Measurements from ENCODE around the gene PCDHGA8.
"Not testable (repeated sequence)": the region's sequence is repeated elsewhere in the genome, so short reads cannot be mapped to it uniquely, and the experiment has no call there.

PCDHGA8 gene

DNA sequence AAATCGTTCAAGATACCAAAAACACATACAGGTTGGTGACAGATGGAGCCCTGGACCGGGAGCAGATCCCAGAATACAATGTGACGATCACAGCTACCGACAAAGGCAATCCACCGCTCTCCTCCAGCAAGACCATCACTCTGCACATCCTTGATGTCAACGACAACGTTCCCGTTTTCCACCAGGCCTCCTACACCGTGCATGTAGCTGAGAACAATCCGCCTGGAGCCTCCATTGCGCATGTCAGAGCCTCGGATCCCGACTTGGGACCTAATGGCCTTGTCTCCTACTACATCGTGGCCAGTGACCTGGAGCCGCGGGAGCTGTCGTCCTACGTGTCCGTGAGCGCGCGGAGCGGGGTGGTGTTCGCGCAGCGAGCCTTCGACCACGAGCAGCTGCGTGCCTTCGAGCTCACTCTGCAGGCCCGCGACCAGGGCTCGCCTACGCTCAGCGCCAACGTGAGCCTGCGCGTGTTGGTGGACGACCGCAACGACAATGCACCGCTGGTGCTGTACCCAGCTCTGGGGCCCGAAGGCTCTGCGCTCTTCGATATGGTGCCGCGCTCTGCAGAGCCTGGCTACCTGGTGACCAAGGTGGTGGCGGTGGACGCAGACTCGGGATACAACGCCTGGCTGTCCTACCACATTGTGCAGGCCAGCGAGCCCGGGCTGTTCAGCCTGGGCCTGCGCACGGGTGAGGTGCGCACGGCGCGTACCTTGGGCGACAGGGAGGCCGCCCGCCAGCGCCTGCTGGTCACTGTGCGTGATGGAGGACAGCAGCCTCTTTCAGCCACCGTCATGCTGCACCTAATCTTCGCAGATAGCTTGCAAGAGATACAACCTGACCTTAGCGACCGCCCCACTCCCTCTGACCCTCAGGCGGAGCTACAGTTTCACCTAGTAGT is 20.6 kb upstream of the PCDHGA8 start:
- no peak for DNase-seq (ENCODE audit: low read depth in 3 of 3)

DNA sequence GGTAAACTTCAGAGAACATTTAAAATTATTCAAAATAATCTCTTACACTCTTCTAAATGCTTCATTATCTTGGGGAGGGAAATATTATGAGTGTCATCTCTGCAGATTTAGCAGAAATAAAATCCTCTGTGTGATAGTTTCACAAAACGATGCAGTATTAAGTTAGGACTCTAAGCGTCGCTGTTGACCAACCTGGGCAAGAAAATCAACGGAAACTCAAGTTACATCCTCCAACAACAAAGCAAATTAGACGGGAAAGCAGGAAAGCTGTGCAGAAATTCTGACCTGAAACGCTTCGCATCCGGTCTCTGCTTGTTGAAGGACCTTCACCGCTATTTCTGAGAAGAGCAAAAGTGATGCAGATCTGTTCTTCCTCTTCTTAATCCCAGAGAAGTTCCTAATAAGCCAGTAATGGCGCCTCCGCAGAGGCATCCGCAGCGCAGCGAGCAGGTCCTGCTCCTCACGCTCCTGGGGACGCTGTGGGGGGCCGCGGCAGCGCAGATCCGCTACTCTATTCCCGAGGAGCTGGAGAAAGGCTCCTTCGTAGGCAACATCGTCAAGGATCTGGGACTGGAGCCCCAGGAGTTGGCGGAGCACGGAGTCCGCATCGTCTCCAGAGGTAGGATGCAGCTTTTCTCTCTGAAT is 18.6 kb upstream of the PCDHGA8 start, which contains the start of gene PCDHGA6:
Gene PCDHGA6, plus strand, starts transcription at position 219 of the 645 bp plus-strand sequence. Its CDS starts 193 bp downstream, at position 412.
- no peak for DNase-seq (ENCODE audit: low read depth in 3 of 3)

DNA sequence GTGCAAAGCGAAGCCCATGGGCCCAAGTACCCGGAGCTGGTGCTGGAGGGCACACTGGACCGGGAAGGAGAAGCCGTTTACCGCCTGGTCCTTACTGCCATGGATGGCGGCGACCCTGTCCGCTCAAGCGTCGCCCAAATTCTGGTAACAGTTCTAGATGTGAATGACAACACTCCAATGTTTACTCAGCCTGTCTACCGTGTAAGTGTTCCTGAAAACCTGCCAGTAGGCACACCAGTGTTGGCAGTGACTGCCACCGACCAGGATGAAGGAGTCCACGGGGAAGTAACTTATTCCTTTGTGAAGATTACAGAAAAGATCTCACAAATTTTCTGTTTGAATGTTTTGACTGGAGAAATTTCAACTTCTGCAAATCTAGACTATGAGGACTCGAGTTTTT is 17.8 kb upstream of the PCDHGA8 start:
- no peak for DNase-seq (ENCODE audit: low read depth in 3 of 3)

GRCh38 chr5:141375444-141376155 is 16.8 kb upstream of the PCDHGA8 start:
- DNase-seq (ENCODE audit: low read depth in 3 of 3) = not testable (repeated sequence)

GRCh38 chr5:141382469-141383294 is 9.8 kb upstream of the PCDHGA8 start, which contains the start of gene PCDHGA7:
TSS of gene PCDHGA7 (plus strand) at chr5:141382742. CDS start at chr5:141382900, 158 bp downstream.
- DNase-seq (ENCODE audit: low read depth in 3 of 3) = no peak

GRCh38 chr5:141383345-141383744 is 9.1 kb upstream of the PCDHGA8 start:
- DNase-seq (ENCODE audit: low read depth in 3 of 3) = no peak

DNA sequence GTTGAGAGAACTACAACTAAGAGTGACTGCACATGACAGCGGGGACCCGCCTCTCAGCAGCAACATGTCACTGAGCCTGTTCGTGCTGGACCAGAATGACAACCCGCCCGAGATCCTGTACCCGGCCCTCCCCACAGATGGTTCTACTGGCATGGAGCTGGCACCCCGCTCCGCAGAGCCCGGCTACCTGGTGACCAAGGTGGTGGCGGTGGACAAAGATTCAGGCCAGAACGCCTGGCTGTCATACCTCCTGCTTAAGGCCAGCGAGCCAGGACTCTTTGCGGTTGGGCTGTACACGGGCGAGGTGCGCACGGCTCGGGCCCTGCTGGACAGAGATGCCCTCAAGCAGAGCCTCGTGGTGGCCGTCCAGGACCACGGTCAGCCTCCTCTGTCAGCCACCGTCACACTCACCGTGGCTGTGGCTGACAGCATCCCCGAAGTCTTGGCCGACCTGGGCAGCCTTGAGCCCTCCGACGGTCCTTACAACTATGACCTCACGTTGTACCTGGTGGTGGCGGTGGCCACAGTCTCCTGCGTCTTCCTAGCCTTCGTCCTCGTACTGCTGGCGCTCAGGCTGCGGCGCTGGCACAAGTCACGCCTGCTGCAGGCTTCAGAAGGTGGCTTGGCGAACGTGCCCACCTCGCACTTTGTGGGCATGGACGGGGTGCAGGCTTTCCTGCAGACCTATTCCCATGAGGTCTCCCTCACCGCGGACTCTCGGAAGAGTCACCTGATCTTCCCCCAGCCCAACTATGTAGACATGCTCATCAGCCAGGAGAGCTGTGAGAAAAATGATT is 7.8 kb upstream of the PCDHGA8 start:
- no peak for DNase-seq (ENCODE audit: low read depth in 3 of 3)

- not testable (repeated sequence) for DNase-seq (ENCODE audit: low read depth in 3 of 3)
These were observed 4.7 kb upstream of the PCDHGA8 start, which contains the start of gene PCDHGB4 for GRCh38 chr5:141387557-141388311. TSS of gene PCDHGB4 (plus strand) at chr5:141387698. CDS start at chr5:141387885, 187 bp downstream.

DNA sequence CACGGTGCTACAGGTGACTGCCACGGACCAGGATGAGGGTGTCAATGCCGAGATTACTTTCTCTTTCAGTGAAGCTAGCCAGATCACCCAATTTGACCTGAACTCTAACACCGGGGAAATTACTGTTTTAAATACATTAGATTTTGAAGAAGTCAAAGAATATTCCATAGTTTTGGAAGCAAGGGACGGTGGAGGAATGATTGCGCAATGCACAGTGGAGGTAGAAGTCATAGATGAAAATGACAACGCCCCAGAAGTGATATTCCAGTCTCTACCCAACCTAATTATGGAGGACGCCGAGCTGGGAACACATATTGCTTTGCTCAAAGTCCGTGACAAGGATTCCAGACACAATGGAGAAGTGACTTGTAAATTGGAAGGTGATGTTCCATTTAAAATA is 3.8 kb upstream of the PCDHGA8 start:
- DNase-seq (ENCODE audit: low read depth in 3 of 3) = no peak

DNA sequence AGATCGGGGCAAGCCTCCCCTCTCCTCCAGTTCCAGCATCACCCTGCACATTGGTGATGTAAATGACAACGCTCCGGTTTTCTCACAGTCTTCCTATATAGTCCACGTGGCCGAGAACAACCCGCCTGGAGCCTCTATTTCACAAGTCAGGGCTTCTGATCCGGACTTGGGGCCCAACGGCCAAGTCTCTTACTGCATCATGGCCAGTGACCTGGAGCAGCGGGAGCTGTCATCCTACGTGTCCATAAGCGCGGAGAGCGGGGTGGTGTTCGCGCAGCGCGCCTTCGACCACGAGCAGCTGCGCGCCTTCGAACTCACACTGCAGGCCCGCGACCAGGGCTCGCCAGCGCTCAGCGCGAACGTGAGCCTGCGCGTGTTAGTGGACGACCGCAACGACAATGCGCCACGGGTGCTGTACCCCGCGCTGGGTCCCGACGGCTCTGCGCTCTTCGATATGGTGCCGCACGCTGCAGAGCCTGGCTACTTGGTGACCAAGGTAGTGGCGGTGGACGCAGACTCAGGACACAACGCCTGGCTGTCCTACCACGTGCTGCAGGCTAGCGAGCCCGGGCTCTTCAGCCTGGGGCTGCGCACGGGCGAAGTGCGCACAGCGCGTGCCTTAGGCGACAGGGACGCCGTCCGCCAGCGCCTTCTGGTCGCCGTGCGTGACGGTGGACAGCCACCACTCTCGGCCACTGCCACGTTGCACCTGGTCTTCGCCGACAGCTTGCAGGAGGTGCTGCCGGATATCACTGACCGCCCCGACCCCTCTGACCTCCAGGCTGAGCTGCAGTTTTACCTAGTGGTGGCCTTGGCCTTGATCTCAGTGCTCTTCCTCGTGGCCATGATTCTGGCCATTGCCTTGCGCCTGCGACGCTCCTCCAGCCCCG is 3.0 kb upstream of the PCDHGA8 start:
- no peak for DNase-seq (ENCODE audit: low read depth in 3 of 3)

DNA sequence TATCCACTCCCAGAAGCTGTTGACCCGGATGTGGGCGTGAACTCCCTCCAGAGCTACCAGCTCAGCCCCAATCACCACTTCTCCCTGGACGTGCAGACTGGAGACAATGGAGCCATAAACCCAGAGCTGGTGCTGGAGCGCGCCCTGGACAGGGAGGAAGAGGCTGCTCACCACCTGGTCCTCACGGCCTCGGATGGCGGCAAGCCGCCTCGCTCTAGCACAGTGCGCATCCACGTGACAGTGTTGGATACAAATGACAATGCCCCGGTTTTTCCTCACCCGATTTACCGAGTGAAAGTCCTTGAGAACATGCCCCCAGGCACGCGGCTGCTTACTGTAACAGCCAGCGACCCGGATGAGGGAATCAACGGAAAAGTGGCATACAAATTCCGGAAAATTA is 834 bp downstream of the PCDHGA8 start:
- no peak for DNase-seq (ENCODE audit: low read depth in 3 of 3)

DNA sequence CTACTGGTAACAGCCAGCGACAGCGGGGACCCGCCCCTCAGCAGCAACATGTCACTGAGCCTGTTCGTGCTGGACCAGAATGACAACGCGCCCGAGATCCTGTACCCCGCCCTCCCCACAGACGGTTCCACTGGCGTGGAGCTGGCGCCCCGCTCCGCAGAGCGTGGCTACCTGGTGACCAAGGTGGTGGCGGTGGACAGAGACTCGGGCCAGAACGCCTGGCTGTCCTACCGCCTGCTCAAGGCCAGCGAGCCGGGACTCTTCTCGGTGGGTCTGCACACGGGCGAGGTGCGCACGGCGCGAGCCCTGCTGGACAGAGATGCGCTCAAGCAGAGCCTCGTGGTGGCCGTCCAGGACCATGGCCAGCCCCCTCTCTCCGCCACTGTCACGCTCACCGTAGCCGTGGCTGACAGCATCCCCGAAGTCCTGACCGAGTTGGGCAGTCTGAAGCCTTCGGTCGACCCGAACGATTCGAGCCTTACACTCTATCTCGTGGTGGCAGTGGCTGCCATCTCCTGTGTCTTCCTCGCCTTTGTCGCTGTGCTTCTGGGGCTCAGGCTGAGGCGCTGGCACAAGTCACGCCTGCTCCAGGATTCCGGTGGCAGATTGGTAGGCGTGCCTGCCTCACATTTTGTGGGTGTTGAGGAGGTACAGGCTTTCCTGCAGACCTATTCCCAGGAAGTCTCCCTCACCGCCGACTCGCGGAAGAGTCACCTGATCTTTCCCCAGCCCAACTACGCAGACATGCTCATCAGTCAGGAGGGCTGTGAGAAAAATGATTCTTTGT is 2.2 kb downstream of the PCDHGA8 start:
- DNase-seq (ENCODE audit: low read depth in 3 of 3) = not testable (repeated sequence)

DNA sequence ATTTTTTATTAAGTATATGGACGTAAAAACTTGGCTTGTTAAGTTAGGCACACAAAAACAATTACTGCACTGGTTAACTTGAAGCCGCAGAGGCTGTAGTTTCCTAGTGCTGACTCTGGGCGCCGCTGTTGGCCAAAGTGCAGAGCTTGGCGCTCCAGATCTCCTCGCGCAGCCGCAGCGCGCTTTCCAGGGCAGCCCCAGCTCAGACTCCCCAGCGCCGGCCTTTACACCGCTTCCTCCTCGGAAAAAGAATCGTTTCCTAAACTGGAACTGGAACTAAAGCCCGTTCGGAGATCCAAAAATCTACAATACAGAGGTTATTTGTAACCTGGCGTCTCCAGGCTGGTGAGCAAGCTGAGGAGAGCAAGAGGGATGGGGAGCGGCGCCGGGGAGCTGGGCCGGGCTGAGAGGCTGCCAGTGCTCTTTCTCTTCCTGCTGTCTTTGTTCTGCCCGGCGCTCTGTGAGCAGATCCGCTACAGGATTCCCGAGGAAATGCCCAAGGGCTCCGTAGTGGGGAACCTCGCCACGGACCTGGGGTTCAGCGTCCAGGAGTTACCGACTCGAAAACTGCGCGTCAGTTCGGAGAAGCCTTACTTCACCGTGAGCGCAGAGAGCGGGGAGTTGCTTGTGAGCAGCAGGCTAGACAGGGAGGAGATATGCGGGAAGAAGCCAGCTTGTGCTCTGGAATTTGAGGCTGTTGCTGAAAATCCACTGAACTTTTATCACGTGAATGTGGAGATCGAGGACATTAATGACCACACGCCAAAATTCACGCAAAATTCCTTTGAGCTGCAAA is 5.5 kb downstream of the PCDHGA8 start, which contains the start of gene PCDHGB5:
Gene PCDHGB5, plus strand, starts transcription at position 192 of the 796 bp plus-strand sequence. Its CDS starts 181 bp downstream, at position 373.
- DNase-seq (ENCODE audit: low read depth in 3 of 3) = not testable (repeated sequence)

GRCh38 chr5:141398608-141399007 is 6.2 kb downstream of the PCDHGA8 start:
- DNase-seq (ENCODE audit: low read depth in 3 of 3) = no peak

GRCh38 chr5:141399555-141400258 is 7.3 kb downstream of the PCDHGA8 start:
- no peak for DNase-seq (ENCODE audit: low read depth in 3 of 3)

Data from stimulated activated CD4-positive, alpha-beta T cell treated with anti-CD3 and anti-CD28 coated beads, TNF-alpha, amount 100 ng/mL, for 4 hours (primary cell).